Smooth muscle cell of the brain vasculature (primary cell): ENCODE data around the gene CLRN3.

Source experiments
- DNase-seq: peaks from one replicate; pipeline ENCODE4 v3.0.0-alpha.2; 2012; ENCODE audit warnings: low read depth, low spot score

CLRN3 gene

GRCh38 chr10:127892743-127893142 is at the start of gene CLRN3:
TSS of gene CLRN3 (minus strand) at chr10:127892941. CDS start at chr10:127892784, 157 bp downstream.
- no peak for DNase-seq

GRCh38 chr10:127940866-127941640 is 48.3 kb upstream of the CLRN3 start:
- no peak for DNase-seq

DNA sequence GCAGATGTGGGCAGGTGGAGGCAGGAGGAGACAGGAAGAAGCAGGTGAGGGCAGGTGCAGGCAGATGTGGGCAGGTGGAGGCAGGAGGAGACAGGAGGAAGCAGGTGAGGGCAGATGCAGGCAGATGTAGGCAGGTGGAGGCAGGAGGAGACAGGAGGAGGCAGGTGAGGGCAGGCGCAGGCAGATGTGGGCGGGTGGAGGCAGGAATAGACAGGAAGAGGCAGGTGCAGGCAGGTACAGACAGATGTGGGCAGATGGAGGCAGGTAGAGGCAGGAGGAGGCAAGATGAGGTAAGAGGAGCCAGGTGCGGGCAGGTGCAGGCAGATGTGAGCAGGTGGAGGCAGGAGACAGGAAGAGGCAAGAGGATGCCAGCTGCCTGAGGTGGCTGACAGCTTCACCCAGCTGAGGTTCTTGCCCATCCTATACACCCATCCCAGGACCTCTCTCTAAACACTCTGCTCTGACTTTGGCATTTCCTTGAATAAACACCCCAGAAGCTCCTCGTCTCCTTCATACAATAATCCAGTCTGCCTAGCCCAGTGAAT is 47.1 kb upstream of the CLRN3 start:
- DNase-seq: no peak

GRCh38 chr10:127937915-127938463 is 45.2 kb upstream of the CLRN3 start:
- DNase-seq: no peak

GRCh38 chr10:127937069-127937468 is 44.3 kb upstream of the CLRN3 start:
- DNase-seq: no peak

GRCh38 chr10:127935071-127935561 is 42.4 kb upstream of the CLRN3 start:
- DNase-seq: no peak

GRCh38 chr10:127934383-127934782 is 41.6 kb upstream of the CLRN3 start:
- no peak for DNase-seq

DNA sequence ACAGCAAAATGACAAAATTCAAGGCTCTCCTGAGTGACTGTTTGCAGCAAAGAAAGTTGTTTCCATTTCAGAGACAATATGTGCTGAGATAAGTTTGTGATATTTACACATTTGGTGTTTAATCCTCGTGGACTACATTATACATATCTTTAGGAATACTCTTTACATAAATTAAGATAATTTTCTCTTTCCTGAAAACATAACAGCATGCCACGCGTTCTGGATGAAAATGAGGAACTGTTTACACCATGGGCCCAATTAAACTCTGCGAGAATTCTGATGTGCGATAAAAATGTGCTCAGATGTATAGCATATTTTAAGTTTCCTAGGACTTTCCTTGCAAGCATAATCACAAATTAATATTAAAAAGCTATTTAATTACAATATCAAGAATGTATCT is 40.5 kb upstream of the CLRN3 start:
- no peak for DNase-seq

DNA sequence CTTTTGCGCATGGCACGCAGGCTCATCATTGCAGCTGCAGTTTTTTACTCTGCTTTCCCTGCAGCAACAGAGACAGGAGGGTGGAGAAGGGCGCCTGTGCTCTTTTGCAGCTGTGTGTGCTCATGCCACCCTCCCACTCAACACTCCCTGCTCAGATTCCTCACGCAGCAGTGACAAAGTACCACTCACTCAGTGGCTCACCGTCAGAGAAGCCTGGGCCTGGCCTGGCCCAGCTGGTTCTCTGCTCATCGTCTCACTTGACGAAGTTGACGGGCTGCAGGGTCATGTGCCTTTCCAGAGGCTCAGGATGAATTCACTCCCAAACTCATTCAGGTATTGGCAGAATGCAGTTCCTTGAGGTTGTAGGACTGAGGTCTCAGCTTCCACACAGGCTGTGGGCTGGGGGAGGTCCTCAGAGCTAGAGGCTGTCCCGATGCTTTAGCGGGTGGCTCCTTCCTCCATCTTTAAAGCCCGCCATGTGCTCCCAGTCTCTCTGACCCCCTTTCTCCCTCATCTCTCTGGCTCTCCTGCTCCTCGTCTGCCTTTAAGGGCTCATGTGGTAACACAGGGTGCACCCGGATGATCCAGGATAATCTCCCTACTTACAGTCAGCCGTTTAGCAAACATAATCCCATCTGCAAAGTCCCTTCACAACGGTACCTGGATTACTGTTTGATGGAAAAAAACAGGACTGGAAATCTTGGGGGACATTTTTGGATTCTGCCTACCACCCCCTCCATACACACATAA is 40.0 kb upstream of the CLRN3 start:
- DNase-seq: no peak

DNA sequence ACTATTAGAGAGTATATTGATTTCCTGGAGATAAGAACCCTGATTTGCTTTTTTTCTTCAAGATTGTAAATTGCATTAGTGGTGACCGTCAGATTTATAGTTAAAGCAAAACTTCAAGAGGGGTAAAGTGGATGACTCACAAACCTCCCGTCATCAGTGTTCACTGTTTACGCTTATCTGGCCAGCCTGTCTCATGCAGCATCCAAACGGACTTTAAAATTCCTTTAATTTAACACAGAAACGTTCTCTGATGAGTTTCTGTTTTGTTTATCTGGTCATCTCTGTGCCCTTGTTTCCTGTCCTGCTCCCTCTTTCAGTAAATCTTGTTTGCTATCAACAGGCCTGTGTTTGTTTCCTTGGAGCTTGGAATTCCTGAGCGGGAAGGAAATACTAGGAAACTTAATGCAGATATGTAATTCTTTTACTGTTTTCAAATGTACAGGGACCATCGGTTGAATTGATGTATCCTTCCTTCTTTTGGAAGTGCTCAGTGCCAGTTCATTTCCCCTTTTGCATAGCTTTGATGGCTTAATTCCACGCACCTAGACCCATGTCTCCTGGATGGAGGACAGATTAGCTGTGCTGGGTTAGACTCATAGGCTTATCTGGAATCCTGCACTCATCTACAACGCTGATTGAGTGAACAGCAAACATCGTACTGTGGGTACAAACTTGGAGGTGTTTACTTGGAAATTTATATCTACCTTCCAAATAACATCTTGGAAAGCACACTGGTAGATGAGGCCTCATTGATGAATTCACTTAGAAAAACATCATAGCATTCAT is 35.5 kb upstream of the CLRN3 start:
- peak; percentile 10 for DNase-seq

GRCh38 chr10:127926455-127926854 is 33.7 kb upstream of the CLRN3 start:
- no peak for DNase-seq

- DNase-seq: no peak
These were observed 32.9 kb upstream of the CLRN3 start for GRCh38 chr10:127925471-127926207.

DNA sequence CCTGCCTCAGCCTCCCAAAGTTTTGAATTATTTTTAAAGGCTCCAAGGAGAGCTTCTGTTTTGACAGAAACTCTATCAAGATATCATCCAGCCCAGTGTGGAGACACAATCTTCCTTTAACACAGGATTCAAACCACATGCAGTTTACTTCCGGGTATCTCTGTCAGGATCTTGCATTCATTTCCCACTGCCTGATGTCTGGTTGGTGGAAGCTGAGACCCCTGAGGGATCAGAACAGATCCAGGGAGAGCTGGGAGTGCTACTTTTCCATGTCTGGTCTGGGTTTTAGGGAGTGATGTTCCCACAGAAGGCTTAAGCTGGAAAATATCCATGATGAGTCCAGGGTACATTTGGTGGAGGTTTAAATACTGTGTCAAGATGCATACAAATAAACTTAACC is 30.9 kb upstream of the CLRN3 start:
- DNase-seq: no peak

GRCh38 chr10:127922675-127923366 is 30.1 kb upstream of the CLRN3 start:
- DNase-seq: peak; percentile 41

DNA sequence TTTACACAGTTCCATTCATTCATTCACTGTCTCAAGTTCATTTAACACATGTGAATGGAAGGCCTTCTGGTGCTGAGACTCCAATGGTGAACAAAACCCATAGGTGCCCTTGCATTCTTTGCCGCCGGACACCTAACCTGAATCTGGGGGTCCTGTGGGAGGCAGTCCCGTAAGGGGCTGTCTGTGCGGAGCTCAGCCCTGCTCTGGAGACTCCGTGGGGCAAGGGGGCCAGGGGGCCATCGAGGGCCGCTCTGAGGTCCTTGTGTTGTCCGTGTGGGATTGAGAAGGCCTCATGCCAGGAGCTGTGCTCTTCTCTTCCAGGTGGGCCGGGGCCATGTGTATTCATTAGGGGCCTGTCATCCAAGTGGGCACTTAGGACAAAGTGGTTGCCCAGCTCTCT is 29.5 kb upstream of the CLRN3 start:
- no peak for DNase-seq

DNA sequence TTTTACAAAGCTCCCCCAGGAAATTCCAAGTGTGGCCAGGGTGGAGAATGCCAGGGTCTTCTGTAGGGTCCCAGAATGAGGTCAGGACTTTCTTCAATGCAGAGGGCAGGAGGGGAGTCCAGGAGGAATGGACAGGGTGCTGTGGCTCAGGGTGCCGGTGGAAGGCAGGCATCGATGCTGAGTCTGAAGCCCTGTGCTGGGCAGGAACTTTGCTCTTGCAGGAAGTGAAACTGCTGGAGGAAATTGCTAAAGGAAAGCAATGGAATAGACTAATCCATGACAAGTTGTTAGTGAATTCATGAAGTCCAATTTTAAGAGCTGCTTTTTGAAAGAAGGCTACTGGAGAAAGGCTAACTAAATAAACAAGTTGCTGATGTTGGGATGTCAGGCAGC is 29.0 kb upstream of the CLRN3 start:
- DNase-seq: no peak

GRCh38 chr10:127921075-127921752 is 28.5 kb upstream of the CLRN3 start:
- no peak for DNase-seq

- DNase-seq: no peak
These were observed 27.7 kb upstream of the CLRN3 start for GRCh38 chr10:127920306-127921074.
